ENCODE results near the gene NIN.

Gene NIN, protein sequence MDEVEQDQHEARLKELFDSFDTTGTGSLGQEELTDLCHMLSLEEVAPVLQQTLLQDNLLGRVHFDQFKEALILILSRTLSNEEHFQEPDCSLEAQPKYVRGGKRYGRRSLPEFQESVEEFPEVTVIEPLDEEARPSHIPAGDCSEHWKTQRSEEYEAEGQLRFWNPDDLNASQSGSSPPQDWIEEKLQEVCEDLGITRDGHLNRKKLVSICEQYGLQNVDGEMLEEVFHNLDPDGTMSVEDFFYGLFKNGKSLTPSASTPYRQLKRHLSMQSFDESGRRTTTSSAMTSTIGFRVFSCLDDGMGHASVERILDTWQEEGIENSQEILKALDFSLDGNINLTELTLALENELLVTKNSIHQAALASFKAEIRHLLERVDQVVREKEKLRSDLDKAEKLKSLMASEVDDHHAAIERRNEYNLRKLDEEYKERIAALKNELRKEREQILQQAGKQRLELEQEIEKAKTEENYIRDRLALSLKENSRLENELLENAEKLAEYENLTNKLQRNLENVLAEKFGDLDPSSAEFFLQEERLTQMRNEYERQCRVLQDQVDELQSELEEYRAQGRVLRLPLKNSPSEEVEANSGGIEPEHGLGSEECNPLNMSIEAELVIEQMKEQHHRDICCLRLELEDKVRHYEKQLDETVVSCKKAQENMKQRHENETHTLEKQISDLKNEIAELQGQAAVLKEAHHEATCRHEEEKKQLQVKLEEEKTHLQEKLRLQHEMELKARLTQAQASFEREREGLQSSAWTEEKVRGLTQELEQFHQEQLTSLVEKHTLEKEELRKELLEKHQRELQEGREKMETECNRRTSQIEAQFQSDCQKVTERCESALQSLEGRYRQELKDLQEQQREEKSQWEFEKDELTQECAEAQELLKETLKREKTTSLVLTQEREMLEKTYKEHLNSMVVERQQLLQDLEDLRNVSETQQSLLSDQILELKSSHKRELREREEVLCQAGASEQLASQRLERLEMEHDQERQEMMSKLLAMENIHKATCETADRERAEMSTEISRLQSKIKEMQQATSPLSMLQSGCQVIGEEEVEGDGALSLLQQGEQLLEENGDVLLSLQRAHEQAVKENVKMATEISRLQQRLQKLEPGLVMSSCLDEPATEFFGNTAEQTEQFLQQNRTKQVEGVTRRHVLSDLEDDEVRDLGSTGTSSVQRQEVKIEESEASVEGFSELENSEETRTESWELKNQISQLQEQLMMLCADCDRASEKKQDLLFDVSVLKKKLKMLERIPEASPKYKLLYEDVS (N-terminal part only)

DNA sequence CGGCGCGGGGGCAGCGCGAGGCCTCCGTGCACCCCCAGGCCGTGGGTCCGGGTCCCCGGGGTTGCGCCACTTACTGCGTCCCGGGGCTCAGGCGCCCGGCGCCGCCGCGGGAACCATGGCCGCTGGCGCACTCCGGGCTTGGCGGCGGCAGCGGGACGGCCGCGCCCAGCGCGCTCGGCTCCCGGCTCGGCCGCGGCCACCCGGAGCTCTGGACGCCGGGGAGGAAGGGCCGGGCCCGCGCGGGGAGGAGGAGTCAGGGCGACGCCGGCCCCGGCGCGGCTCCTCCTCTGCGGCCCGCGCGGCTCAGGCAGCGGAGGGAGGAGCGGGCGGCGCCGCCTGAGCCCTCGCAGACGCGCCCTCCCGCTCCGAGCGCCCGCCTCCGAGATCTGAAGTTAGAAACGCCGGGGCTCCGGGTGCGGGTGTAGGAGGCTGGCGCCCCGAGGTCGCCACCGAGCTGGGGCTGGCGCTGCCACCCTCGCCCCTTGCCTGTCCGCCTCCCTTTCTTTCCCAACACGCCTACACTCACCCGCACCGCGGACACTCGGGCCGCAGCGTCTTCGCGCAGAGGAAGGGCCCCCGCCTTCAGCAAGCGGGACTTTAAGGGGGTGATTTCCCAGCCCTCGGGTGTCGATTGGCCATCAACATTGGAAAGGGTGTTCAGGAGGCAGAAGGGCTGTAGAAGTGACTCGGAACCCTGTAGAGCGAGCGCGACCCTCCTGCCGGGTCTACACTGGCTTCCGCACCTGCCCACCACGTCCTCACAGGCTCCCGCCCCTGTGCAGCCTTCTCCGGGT lies at the start of gene NIN:
TSS of gene NIN (minus strand) at position 231 of the 794 bp plus-strand sequence. CDS start 9,106 bp downstream, outside the sequence.
- Histone ChIP-seq H3K4me1 (ENCODE audit: control insufficient read depth, insufficient read depth, low read length) (peaks cover 13% of the 10 kb centered on the region), H3K9ac (ENCODE audit: low read length) (peak within 1 kb of the TSS; percentile 51), H3K36me3 (ENCODE audit: control insufficient read depth, insufficient read depth, low read length) (no peaks in the 10 kb centered on the region), H3K27me3 (ENCODE audit: control insufficient read depth, insufficient read depth, low read length) (peaks cover 46% of the 10 kb centered on the region), H3K4me3 (ENCODE audit: low read length) (peak within 1 kb of the TSS; percentile 58), H3K9me3 (ENCODE audit: control insufficient read depth, low read length) (no peaks in the 10 kb centered on the region)

DNA sequence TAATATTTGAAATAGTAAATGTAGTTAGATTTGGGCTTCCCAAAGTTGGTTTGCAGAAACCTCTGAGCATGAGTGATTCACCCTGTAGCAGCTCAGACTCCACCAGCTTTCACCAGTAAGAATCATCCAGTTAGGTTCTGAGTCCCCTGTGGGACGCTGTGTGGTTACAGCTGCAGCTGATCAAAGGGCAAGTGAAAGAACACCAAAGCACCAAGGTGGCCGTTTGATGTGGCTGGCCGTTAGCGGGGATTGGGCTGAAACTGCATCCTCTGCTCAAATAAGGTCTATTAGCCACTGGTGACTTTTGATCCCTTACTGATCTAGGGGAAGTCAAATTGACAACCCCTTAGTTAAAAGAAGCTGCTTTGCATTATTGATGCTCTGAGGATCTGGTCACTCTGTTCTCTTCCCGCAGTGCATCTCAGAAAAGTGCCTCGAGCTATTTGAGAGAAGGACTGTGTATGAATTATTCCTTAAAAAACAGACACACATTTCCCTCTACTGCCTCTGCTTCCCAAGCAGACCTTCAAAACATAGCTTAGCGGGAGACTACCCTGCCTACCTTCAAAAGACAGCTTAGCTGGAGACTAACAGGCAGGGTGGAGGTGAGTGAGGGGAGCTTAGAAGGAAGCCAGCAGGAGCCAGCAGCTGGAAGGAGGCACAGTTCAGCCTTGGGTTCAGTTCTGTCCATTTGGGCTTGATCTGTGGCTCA lies 44.6 kb upstream of the NIN start:
- Histone ChIP-seq H3K4me3 (ENCODE audit: low read length) (no peak overlapping the region), H3K4me1 (ENCODE audit: control insufficient read depth, insufficient read depth, low read length) (peaks cover 6% of the 10 kb centered on the region), H3K9ac (ENCODE audit: low read length) (no peak overlapping the region), H3K9me3 (ENCODE audit: control insufficient read depth, low read length) (no peaks in the 10 kb centered on the region), H3K27me3 (ENCODE audit: control insufficient read depth, insufficient read depth, low read length) (peaks cover 29% of the 10 kb centered on the region), H3K36me3 (ENCODE audit: control insufficient read depth, insufficient read depth, low read length) (no peaks in the 10 kb centered on the region)

DNA sequence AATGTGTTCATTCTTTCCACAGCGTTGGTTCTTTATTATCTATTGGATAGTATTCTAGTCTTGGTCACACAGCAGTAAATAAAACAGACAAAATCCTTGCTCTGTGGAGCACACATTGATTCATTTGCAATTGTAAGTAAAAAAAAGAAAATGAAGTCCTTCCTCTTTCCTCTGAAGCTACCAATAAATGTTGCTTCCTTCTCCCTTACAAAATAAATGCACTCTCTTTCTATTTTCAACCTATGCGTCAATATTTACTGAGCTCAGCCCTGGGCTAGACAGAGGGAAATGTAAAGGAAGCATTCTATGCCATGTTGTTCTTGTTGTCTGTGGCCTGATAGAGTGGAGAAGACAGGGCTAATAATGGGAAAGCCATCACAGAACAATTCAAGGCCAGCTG lies 43.8 kb upstream of the NIN start:
- Histone ChIP-seq H3K4me3 (ENCODE audit: low read length) (no peak overlapping the region), H3K9me3 (ENCODE audit: control insufficient read depth, low read length) (no peaks in the 10 kb centered on the region), H3K36me3 (ENCODE audit: control insufficient read depth, insufficient read depth, low read length) (no peaks in the 10 kb centered on the region), H3K27me3 (ENCODE audit: control insufficient read depth, insufficient read depth, low read length) (peaks cover 37% of the 10 kb centered on the region), H3K4me1 (ENCODE audit: control insufficient read depth, insufficient read depth, low read length) (peaks cover 6% of the 10 kb centered on the region), H3K9ac (ENCODE audit: low read length) (no peak overlapping the region)

DNA sequence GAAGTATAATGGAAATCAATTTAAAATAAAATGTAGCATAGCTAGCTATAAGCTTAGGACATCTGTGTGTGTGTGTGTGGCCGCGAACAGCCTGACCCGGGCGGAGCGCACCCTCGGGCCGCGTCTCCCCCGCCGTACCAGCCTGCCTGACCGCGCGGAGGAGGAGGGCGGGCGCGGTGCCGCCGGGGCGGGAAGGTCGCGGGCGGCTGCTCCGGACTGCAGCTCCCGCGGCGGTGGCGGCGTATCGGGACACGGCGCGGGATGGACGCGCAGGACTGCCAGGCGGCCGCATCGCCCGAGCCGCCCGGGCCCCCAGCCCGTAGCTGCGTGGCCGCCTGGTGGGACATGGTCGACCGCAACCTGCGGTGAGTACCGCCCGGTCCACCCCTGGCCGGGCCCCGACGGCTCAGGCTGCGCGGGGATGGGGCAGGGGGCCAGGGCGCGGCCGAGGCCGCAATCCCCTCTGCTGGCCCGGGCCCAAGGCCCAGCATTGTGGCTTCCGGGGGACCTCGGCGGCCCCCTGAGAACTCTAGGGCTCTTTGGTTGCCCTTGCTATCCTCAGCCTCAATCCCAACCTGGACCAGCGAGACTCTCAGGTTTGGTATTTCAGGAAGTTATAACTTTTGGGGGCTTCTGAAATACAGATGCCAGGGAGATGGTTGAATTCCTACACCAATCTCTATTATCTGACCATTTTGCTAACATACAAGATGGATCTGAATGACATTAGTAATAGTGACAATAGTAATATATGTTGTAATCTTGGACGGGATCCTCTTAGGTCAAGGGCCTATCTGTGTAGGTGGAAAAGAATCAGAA lies 41.2 kb upstream of the NIN start, which contains the start of gene ABHD12B:
TSS of gene ABHD12B (plus strand) at position 140 of the 819 bp plus-strand sequence. CDS start at position 262, 122 bp downstream.
- H3K9me3 ChIP-seq (ENCODE audit: control insufficient read depth, low read length) = no peaks in the 10 kb centered on the region
- H3K4me1 ChIP-seq (ENCODE audit: control insufficient read depth, insufficient read depth, low read length) = peaks cover 6% of the 10 kb centered on the region
- H3K9ac ChIP-seq (ENCODE audit: low read length) = no peak within 1 kb of the TSS
- no peak within 1 kb of the TSS for H3K4me3 ChIP-seq (ENCODE audit: low read length)
- no peaks in the 10 kb centered on the region for H3K36me3 ChIP-seq (ENCODE audit: control insufficient read depth, insufficient read depth, low read length)
- peaks cover 40% of the 10 kb centered on the region for H3K27me3 ChIP-seq (ENCODE audit: control insufficient read depth, insufficient read depth, low read length)

DNA sequence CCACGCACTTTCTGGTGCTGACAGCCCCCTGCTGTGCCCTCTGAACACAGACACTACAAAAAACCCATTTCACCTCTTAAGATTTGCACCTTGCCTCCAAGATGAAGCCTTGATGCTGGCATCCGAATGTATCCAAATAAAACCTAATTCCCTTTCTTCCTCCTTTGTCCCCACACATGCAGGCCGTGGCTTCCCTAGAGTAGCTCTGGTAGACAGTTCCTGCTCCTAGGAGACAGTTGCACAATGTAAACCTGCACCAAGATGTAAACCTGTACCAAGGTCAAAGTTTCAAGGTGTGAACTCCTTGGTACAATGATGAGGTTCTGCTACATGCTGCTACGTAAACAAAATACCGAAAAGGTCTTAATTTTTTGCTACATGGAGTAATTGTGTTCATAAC lies 40.3 kb upstream of the NIN start:
- Histone ChIP-seq H3K27me3 (ENCODE audit: control insufficient read depth, insufficient read depth, low read length) (peaks cover 40% of the 10 kb centered on the region), H3K9me3 (ENCODE audit: control insufficient read depth, low read length) (no peaks in the 10 kb centered on the region), H3K4me1 (ENCODE audit: control insufficient read depth, insufficient read depth, low read length) (peaks cover 6% of the 10 kb centered on the region), H3K4me3 (ENCODE audit: low read length) (no peak overlapping the region), H3K9ac (ENCODE audit: low read length) (no peak overlapping the region), H3K36me3 (ENCODE audit: control insufficient read depth, insufficient read depth, low read length) (no peaks in the 10 kb centered on the region)

DNA sequence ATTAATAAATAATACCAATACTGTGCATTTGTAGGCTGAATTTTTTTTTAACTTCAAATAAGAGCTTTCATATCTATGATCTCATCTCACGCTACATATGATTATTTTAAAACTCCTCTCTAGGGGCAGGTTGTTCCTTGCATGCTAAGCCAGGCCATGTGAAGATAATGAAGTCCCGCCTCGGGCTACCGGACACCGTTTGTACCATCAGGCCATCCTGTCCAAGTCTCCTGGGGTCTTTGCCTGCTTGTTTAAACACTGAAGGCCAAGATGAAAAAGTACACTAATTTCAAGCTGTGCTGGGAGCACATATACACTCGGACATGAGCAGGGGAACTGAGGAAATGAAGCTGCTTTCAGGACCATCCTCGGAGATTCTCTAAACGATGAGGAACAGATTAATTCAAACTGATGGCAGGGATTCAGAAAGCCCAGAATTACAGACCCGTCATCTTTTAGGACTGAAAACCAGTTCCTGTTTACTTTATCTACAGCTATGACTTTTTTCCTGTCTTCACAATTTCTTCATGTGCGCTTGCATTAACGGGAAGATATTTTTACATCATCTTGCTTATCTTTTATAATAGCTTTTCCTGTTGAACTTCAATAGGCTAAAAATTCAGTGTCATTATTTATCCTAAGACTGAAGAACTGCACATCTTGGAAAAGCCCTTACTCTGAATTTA lies 34.6 kb upstream of the NIN start:
- H3K4me1 ChIP-seq (ENCODE audit: control insufficient read depth, insufficient read depth, low read length) = no peaks in the 10 kb centered on the region
- no peak overlapping the region for H3K9ac ChIP-seq (ENCODE audit: low read length)

DNA sequence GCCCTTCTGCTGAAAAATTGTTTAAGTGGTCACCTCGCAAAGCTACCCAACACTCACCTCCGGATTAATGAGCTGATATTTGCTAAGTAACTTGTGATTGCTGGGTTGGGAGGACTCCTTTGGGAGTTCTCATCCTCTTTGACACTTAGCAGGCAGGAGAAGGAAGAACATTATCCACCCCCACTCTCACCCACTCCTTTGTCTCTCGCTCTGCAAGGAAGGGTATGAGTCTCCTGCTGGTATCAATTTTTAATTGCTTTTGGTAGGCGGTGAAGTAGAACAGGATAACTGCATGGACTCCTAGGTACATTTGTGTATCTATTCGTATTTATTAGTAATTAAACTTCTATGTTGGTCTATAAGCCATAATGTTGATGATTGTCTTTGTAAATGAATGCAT lies 34.0 kb upstream of the NIN start:
- no peak overlapping the region for H3K9ac ChIP-seq (ENCODE audit: low read length)
- H3K9me3 ChIP-seq (ENCODE audit: control insufficient read depth, low read length) = no peaks in the 10 kb centered on the region
- peaks cover 4% of the 10 kb centered on the region for H3K4me1 ChIP-seq (ENCODE audit: control insufficient read depth, insufficient read depth, low read length)
- H3K4me3 ChIP-seq (ENCODE audit: low read length) = no peak overlapping the region
- H3K27me3 ChIP-seq (ENCODE audit: control insufficient read depth, insufficient read depth, low read length) = peaks cover 16% of the 10 kb centered on the region
- no peaks in the 10 kb centered on the region for H3K36me3 ChIP-seq (ENCODE audit: control insufficient read depth, insufficient read depth, low read length)

More for the DNA sequence above, 34.6 kb upstream of the NIN start:
- peaks cover 22% of the 10 kb centered on the region for H3K27me3 ChIP-seq (ENCODE audit: control insufficient read depth, insufficient read depth, low read length)
- H3K4me3 ChIP-seq (ENCODE audit: low read length) = no peak overlapping the region
- no peaks in the 10 kb centered on the region for H3K36me3 ChIP-seq (ENCODE audit: control insufficient read depth, insufficient read depth, low read length)
- no peaks in the 10 kb centered on the region for H3K9me3 ChIP-seq (ENCODE audit: control insufficient read depth, low read length)

DNA sequence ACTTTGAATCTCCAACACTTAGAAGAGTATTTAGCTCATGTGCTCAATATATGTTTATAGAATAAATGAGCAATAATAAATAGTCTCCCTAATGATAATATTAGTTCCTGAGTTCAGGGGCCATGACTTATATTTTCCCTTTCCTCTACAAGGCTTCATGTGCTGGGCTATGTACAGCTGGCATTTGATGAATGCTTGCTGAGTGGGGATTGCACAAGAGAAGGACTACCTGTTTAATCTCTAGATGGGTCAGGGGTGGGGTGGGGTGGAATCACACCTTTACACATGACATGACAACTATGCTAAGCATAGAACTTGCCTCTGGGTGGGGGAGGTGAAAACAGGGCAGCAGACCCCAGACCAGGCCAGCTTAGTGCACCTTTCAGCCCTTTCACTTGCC lies 33.3 kb upstream of the NIN start:
- Histone ChIP-seq H3K36me3 (ENCODE audit: control insufficient read depth, insufficient read depth, low read length) (no peaks in the 10 kb centered on the region), H3K9me3 (ENCODE audit: control insufficient read depth, low read length) (no peaks in the 10 kb centered on the region), H3K9ac (ENCODE audit: low read length) (no peak overlapping the region)

DNA sequence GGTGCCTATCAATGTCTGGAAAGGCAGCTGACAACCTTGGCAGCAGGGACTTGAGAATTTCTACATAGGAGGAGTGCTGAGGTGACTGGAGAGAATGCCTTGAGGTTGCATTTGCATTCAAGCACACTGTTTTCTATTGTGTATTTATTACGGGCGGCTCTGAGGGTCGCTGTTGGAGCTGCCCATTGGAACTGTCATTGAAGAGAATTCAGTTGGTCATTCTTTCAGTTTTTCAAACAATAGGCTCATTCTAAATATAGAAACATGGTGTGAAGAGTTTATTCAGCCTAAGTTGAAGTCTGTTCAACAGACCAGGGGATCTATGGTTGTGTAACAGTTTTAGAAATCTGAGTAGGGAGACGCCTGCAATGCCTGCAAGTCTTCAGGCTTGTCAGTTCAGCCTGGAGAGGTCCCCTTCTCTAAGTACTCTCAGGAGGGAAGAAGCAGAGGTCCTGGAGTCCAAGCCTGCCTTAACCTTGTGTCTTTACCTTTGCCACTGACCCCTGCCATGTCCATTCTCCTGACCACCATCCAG lies 31.1 kb upstream of the NIN start:
- Histone ChIP-seq H3K9ac (ENCODE audit: low read length) (no peak overlapping the region), H3K4me3 (ENCODE audit: low read length) (no peak overlapping the region), H3K27me3 (ENCODE audit: control insufficient read depth, insufficient read depth, low read length) (peaks cover 11% of the 10 kb centered on the region), H3K4me1 (ENCODE audit: control insufficient read depth, insufficient read depth, low read length) (peaks cover 4% of the 10 kb centered on the region), H3K36me3 (ENCODE audit: control insufficient read depth, insufficient read depth, low read length) (no peaks in the 10 kb centered on the region), H3K9me3 (ENCODE audit: control insufficient read depth, low read length) (no peaks in the 10 kb centered on the region)

More for the DNA sequence above, 33.3 kb upstream of the NIN start:
- Histone ChIP-seq H3K4me1 (ENCODE audit: control insufficient read depth, insufficient read depth, low read length) (peaks cover 4% of the 10 kb centered on the region), H3K4me3 (ENCODE audit: low read length) (no peak overlapping the region), H3K27me3 (ENCODE audit: control insufficient read depth, insufficient read depth, low read length) (peaks cover 11% of the 10 kb centered on the region)
